Endothelial cell (in vitro differentiated cells): Measurements from ENCODE around the gene KCNAB1. TPM values are rescaled to one million over a fixed set of nuclear protein-coding genes. Genes with fewer than 3 reads are reported as not detected.
"Not testable (repeated sequence)": the region's sequence is repeated elsewhere in the genome, so short reads cannot be mapped to it uniquely, and the experiment has no call there.

Experiments used
- DNase-seq: peaks from one replicate; pipeline ENCODE4 v3.0.0; 2021; ENCODE audit warnings: low spot score
- H3K27ac Mint-ChIP-seq: one replicate; pipeline ENCODE4 v1.8.0; 2021; ENCODE audit warnings: mixed read lengths, inconsistent platforms; ENCODE audit not compliant: unreplicated experiment
- H3K27me3 Mint-ChIP-seq: one replicate; pipeline ENCODE4 v1.8.0; 2021; ENCODE audit warnings: mild to moderate bottlenecking, moderate library complexity, mixed read lengths, inconsistent platforms; ENCODE audit not compliant: unreplicated experiment
- H3K36me3 Mint-ChIP-seq: one replicate; pipeline ENCODE4 v1.8.0; 2021; ENCODE audit warnings: mild to moderate bottlenecking, low read depth, mixed read lengths, inconsistent platforms; ENCODE audit not compliant: unreplicated experiment
- H3K4me1 Mint-ChIP-seq: one replicate; pipeline ENCODE4 v1.8.0; 2021; ENCODE audit warnings: mild to moderate bottlenecking, mixed read lengths, inconsistent platforms; ENCODE audit not compliant: unreplicated experiment
- H3K4me3 Mint-ChIP-seq: one replicate; pipeline ENCODE4 v1.8.0; 2021; ENCODE audit warnings: mild to moderate bottlenecking, mixed read lengths, inconsistent platforms; ENCODE audit not compliant: unreplicated experiment
- H3K9me3 Mint-ChIP-seq: one replicate; pipeline ENCODE4 v1.8.0; 2021; ENCODE audit warnings: mixed read lengths, inconsistent platforms; ENCODE audit not compliant: unreplicated experiment
- total RNA-seq: library from RNA; stranded (reverse); fragmentation: NEBNext Ultra II Directional; extraction: Animal tissue kit (Norgen Biotek cat#: 25700); gene quantifications from one replicate; pipeline ENCODE4 v1.2.1, GENCODE V29; 2021; ENCODE audit not compliant: unreplicated experiment
- TF ChIP-seq, protein P1 (sequence below): fragments of 200-600 bp; sonication (generic); IDR thresholded peaks from one replicate; pipeline ENCODE4 v1.5.0; 2021; ENCODE audit warnings: antibody characterized with exemption; ENCODE audit not compliant: unreplicated experiment

The KCNAB1 gene
- total RNA-seq, 1 donor from 2014 or later, result not detected

DNA sequence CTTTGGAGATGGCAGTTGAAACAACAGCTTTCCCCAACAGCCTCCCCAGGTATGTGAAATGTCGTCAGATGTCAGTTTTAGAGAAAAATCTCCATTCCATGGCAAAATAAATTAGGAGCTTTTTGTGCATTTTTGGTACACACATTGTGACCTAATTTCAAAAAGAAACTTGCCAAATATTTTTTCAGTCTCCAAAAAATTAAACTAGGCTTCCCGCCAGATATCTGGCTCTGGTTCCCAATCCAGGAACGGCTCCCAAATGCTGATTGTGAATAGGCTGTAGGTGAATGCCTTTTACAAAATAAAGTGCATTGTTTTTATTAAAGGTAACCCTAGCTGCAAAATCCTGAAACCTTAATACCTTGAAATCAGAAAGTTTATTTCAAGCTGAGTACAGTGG, 10.9 kb downstream of the KCNAB1 start:
- TF ChIP-seq, protein P1, sequence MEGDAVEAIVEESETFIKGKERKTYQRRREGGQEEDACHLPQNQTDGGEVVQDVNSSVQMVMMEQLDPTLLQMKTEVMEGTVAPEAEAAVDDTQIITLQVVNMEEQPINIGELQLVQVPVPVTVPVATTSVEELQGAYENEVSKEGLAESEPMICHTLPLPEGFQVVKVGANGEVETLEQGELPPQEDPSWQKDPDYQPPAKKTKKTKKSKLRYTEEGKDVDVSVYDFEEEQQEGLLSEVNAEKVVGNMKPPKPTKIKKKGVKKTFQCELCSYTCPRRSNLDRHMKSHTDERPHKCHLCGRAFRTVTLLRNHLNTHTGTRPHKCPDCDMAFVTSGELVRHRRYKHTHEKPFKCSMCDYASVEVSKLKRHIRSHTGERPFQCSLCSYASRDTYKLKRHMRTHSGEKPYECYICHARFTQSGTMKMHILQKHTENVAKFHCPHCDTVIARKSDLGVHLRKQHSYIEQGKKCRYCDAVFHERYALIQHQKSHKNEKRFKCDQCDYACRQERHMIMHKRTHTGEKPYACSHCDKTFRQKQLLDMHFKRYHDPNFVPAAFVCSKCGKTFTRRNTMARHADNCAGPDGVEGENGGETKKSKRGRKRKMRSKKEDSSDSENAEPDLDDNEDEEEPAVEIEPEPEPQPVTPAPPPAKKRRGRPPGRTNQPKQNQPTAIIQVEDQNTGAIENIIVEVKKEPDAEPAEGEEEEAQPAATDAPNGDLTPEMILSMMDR, result no peak
- H3K4me3 Mint-ChIP-seq, result no peak overlapping the region
- H3K36me3 Mint-ChIP-seq, result no peaks in the 10 kb centered on the region
- H3K27ac Mint-ChIP-seq, result no peak overlapping the region
- no peaks in the 10 kb centered on the region for H3K4me1 Mint-ChIP-seq
- H3K27me3 Mint-ChIP-seq, result peaks cover 1% of the 10 kb centered on the region
- H3K9me3 Mint-ChIP-seq, result no peaks in the 10 kb centered on the region
- no peak for DNase-seq

- Mint-ChIP-seq H3K36me3 (no peaks in the 10 kb centered on the region), H3K4me3 (no peak overlapping the region), H3K4me1 (no peaks in the 10 kb centered on the region), H3K9me3 (no peaks in the 10 kb centered on the region), H3K27me3 (peaks cover 1% of the 10 kb centered on the region), H3K27ac (no peak overlapping the region)
- DNase-seq, result no peak
- TF ChIP-seq, protein P1, result no peak
These were observed 11.4 kb downstream of the KCNAB1 start for GRCh38 chr3:156131799-156132198.

DNA sequence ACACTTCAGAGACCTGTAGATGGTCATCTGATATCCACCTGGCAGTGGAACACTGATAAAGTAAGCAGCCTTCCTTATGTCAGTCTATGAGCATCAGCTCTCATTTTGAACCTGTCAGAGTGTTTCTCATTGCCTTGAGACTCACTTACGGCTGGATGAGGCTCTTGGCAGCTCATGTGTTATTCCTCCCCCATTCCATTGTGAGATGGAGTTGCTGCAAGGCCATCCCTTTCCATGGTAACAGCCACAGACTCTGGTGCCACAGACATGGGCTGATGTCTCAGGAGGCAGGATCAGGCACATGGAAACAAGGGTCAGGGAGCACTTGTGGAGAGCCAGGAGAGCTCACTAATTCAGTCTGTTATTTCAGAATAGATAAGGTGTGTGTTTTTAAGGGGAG, 11.9 kb downstream of the KCNAB1 start:
- Mint-ChIP-seq H3K27me3 (peaks cover 1% of the 10 kb centered on the region), H3K9me3 (no peaks in the 10 kb centered on the region), H3K4me1 (no peaks in the 10 kb centered on the region), H3K36me3 (no peaks in the 10 kb centered on the region), H3K27ac (no peak overlapping the region), H3K4me3 (no peak overlapping the region)
- DNase-seq, result no peak
- TF ChIP-seq, protein P1, result no peak

DNA sequence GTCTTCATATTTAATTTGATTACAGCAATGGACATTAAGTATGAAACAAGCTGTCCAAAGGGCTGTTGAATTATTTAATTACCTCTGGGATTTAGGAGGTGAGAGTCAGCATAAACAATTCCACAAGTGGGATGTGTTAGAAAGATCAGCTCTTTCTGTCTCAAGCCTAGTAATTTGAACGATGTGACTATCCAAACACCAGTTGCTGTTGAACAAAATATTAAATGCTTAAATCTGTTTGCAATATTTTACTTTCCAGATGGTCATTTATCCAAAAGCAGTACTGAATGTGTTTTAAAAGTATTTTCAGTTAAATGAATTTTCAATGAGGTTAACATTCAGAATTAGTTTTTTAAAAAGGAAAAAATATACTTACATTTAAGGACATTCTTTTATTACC, 12.7 kb downstream of the KCNAB1 start:
- TF ChIP-seq, protein P1, result no peak
- Mint-ChIP-seq H3K9me3 (no peaks in the 10 kb centered on the region), H3K27me3 (peaks cover 2% of the 10 kb centered on the region), H3K4me3 (no peak overlapping the region), H3K4me1 (no peaks in the 10 kb centered on the region), H3K27ac (no peak overlapping the region), H3K36me3 (no peaks in the 10 kb centered on the region)
- no peak for DNase-seq

GRCh38 chr3:156135921-156136638, 15.7 kb downstream of the KCNAB1 start:
- no peak for DNase-seq
- TF ChIP-seq, protein P1, result peak; percentile 38
- no peak overlapping the region for H3K4me3 Mint-ChIP-seq
- no peak overlapping the region for H3K27ac Mint-ChIP-seq
- no peaks in the 10 kb centered on the region for H3K4me1 Mint-ChIP-seq
- peaks cover 2% of the 10 kb centered on the region for H3K27me3 Mint-ChIP-seq
- no peaks in the 10 kb centered on the region for H3K9me3 Mint-ChIP-seq
- H3K36me3 Mint-ChIP-seq, result no peaks in the 10 kb centered on the region

DNA sequence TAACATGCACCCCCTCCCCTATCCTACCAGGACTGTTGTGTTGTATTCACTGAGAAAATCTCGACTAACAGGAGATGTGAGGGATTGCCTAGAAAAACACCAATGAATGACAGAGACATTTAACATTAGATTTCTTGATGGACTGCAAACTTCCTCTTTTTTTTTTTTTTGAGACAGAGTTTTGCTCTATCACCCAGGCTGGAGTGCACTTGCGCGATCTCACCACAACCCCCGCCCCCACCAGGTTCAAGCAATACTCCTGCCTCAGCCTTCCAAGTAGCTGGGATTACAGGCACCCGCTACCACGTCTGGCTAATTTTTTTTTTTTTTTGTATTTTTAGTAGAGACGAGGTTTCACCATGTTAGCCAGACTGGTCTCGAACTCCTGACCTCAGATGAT, 17.0 kb downstream of the KCNAB1 start:
- H3K9me3 Mint-ChIP-seq, H3K27ac Mint-ChIP-seq, H3K27me3 Mint-ChIP-seq, H3K4me3 Mint-ChIP-seq, DNase-seq, H3K36me3 Mint-ChIP-seq, H3K4me1 Mint-ChIP-seq: not testable (repeated sequence)
